ENCODE results near the gene L3MBTL1.

- TF ChIP-seq CTCF (conservative IDR thresholded peaks at IDR 0.05; ENCODE audit: low read length) (no peak), EZH2phosphoT487 (IDR thresholded peaks at IDR 0.05; ENCODE audit: borderline replicate concordance) (no peak)
Measured at GRCh38 chr20:43464219-43464790, 43.2 kb upstream of the L3MBTL1 start.

Data from Loucy (cell line).